Stimulated activated CD4-positive, alpha-beta T cell treated with anti-CD3 and anti-CD28 coated beads, Interleukin-12 subunit alpha, Interleukin-12 subunit beta, amount 100 ng/mL, for 48 hours (primary cell): ENCODE data around the gene CLDN24.

Experiments used
- DNase-seq, 3 donors: peaks; one replicate each; pipeline ENCODE4 v3.0.0-alpha.2; 2020; ENCODE audit warnings: low read depth in 2 of 3, low spot score in 1 of 3

CLDN24 gene

GRCh38 chr4:183322326-183322725, at the start of gene CLDN24:
TSS of gene CLDN24 (minus strand) at chr4:183322426. CDS start at chr4:183322426, 0 bp downstream.
- DNase-seq = no peak

GRCh38 chr4:183370786-183371185, 48.6 kb upstream of the CLDN24 start:
- no peak for DNase-seq

GRCh38 chr4:183369073-183369472, 46.8 kb upstream of the CLDN24 start:
- DNase-seq = no peak

- no peak for DNase-seq
Measured at GRCh38 chr4:183366206-183366835, 44.1 kb upstream of the CLDN24 start.

- no peak for DNase-seq
Measured at GRCh38 chr4:183364025-183364424, 41.8 kb upstream of the CLDN24 start.

GRCh38 chr4:183362916-183363542, 40.8 kb upstream of the CLDN24 start:
- DNase-seq = no peak

GRCh38 chr4:183362036-183362435, 39.8 kb upstream of the CLDN24 start:
- no peak for DNase-seq

GRCh38 chr4:183360161-183360919, 38.1 kb upstream of the CLDN24 start:
- DNase-seq = no peak

- no peak for DNase-seq
Measured at GRCh38 chr4:183358215-183358755, 36.1 kb upstream of the CLDN24 start.

- DNase-seq = no peak
Measured at GRCh38 chr4:183356931-183357675, 34.9 kb upstream of the CLDN24 start.

GRCh38 chr4:183356173-183356830, 34.1 kb upstream of the CLDN24 start:
- no peak for DNase-seq

- DNase-seq = no peak
Measured at GRCh38 chr4:183355405-183355804, 33.2 kb upstream of the CLDN24 start.

- DNase-seq = no peak
Measured at GRCh38 chr4:183354219-183354618, 32.0 kb upstream of the CLDN24 start.

GRCh38 chr4:183353557-183353956, 31.3 kb upstream of the CLDN24 start:
- no peak for DNase-seq

GRCh38 chr4:183352546-183352945, 30.3 kb upstream of the CLDN24 start:
- DNase-seq = no peak

GRCh38 chr4:183350317-183351071, 28.3 kb upstream of the CLDN24 start:
- no peak for DNase-seq

GRCh38 chr4:183349673-183350072, 27.4 kb upstream of the CLDN24 start:
- DNase-seq = no peak

- peak; percentile 12 to 49 (median 34) for DNase-seq
Measured at GRCh38 chr4:183348706-183349659, 26.8 kb upstream of the CLDN24 start.

- no peak for DNase-seq
Measured at GRCh38 chr4:183348136-183348535, 25.9 kb upstream of the CLDN24 start.
